ENCODE measurements around the gene CCDC107. TPM values are rescaled to one million over a fixed set of nuclear protein-coding genes. Genes with fewer than 3 reads are reported as not detected.

Gene CCDC107
- total RNA-seq, 1 donor from 2014 or later, result 23.0 TPM

GRCh38 chr9:35691334-35691650, 33.2 kb downstream of the CCDC107 start:
- H3K27me3 Mint-ChIP-seq (ENCODE audit: low read depth), result no peaks in the 10 kb centered on the region
- H3K4me1 Mint-ChIP-seq (ENCODE audit: low read depth), result peaks cover 12% of the 10 kb centered on the region
- DNase-seq (ENCODE audit: low spot score), result no peak
- H3K36me3 Mint-ChIP-seq (ENCODE audit: low read depth), result peaks cover 4% of the 10 kb centered on the region
- H3K4me3 Mint-ChIP-seq (ENCODE audit: low read depth), result peak overlapping the region; percentile 79
- no peaks in the 10 kb centered on the region for H3K9me3 Mint-ChIP-seq
- H3K27ac Mint-ChIP-seq, result peak overlapping the region; percentile 28
- intact Hi-C loops (cut with micrococcal nuclease), result loop anchor here (2.0 kb wide), 1 partner anchor 86 kb away; the partner anchor contains the start of gene TESK1

- Mint-ChIP-seq H3K27me3 (ENCODE audit: low read depth) (no peaks in the 10 kb centered on the region), H3K27ac (peak overlapping the region; percentile 3), H3K9me3 (no peaks in the 10 kb centered on the region), H3K4me3 (ENCODE audit: low read depth) (peak overlapping the region; percentile 79), H3K36me3 (ENCODE audit: low read depth) (peaks cover 10% of the 10 kb centered on the region), H3K4me1 (ENCODE audit: low read depth) (peaks cover 12% of the 10 kb centered on the region)
- intact Hi-C loops (cut with micrococcal nuclease), result loop anchor here (2.0 kb wide), 1 partner anchor 87 kb away; the partner anchor contains the start of gene TESK1
- no peak for DNase-seq (ENCODE audit: low spot score)
Measured at GRCh38 chr9:35691757-35692301, 33.7 kb downstream of the CCDC107 start.

DNA sequence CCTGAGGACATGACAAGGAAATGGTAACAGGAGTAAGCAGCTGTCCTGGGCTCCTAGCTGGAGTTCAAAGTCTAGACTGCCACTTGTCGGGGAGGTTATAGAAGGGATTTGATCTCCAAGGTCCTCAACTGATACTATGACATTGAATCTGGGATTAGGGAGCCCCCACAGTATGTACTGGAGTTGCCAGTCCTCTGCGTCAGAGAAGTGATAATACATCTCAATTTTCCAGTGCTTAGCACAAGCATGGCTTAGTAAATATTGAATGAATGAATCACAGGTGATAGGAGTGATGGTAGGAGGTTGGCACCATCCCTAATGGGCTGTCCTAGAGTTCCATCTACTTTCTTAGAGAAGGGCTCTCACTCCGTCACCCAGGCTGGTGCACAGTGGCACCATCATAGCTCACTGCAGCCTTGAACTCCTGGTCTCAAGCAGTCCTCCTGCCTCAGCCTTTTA, 37.9 kb downstream of the CCDC107 start:
- H3K4me3 Mint-ChIP-seq (ENCODE audit: low read depth), result no peak overlapping the region
- intact Hi-C loops (cut with micrococcal nuclease), result loop anchor here (2.0 kb wide), 1 partner anchor 49 kb away; no protein-coding TSS in a partner anchor
- no peaks in the 10 kb centered on the region for H3K27me3 Mint-ChIP-seq (ENCODE audit: low read depth)
- H3K27ac Mint-ChIP-seq, result no peak overlapping the region
- peaks cover 22% of the 10 kb centered on the region for H3K36me3 Mint-ChIP-seq (ENCODE audit: low read depth)
- no peaks in the 10 kb centered on the region for H3K9me3 Mint-ChIP-seq
- H3K4me1 Mint-ChIP-seq (ENCODE audit: low read depth), result peaks cover 2% of the 10 kb centered on the region
- DNase-seq (ENCODE audit: low spot score), result no peak

- H3K9me3 Mint-ChIP-seq, result no peaks in the 10 kb centered on the region
- H3K4me3 Mint-ChIP-seq (ENCODE audit: low read depth), result no peak overlapping the region
- intact Hi-C loops (cut with micrococcal nuclease), result loop anchor here (2.0 kb wide), 1 partner anchor 50 kb away; no protein-coding TSS in a partner anchor
- peak; percentile 40 for DNase-seq (ENCODE audit: low spot score)
- H3K27me3 Mint-ChIP-seq (ENCODE audit: low read depth), result no peaks in the 10 kb centered on the region
- H3K27ac Mint-ChIP-seq, result no peak overlapping the region
- peaks cover 22% of the 10 kb centered on the region for H3K36me3 Mint-ChIP-seq (ENCODE audit: low read depth)
- H3K4me1 Mint-ChIP-seq (ENCODE audit: low read depth), result peaks cover 2% of the 10 kb centered on the region
Measured at GRCh38 chr9:35696520-35697215, 38.6 kb downstream of the CCDC107 start.

GRCh38 chr9:35697486-35697885, 39.4 kb downstream of the CCDC107 start:
- Mint-ChIP-seq H3K36me3 (ENCODE audit: low read depth) (peaks cover 23% of the 10 kb centered on the region), H3K4me1 (ENCODE audit: low read depth) (peaks cover 2% of the 10 kb centered on the region)

DNA sequence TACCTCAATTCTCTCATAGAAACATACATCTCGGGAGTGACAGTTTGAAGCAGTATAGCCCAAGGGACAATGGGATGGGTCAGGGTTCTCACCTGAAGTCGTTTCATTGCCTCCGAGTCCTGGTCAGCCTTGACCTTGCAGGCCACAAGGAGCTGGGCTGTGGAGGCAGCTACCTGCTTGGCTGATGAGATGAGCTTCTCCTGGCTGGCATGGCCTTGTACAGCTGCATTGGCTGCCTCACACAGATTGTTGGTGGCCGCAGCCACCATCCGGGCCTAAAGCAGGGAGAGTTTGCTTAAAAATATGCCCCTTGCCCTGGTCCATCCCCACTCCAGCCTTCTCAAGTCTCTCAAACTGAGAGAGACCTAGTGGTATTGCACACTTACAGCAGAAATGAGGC, 40.1 kb downstream of the CCDC107 start:
- Mint-ChIP-seq H3K4me3 (ENCODE audit: low read depth) (no peak overlapping the region), H3K36me3 (ENCODE audit: low read depth) (peaks cover 30% of the 10 kb centered on the region), H3K27me3 (ENCODE audit: low read depth) (no peaks in the 10 kb centered on the region), H3K27ac (no peak overlapping the region), H3K4me1 (ENCODE audit: low read depth) (peaks cover 2% of the 10 kb centered on the region), H3K9me3 (no peaks in the 10 kb centered on the region)
- intact Hi-C loops (cut with micrococcal nuclease), result no loop called here
- no peak for DNase-seq (ENCODE audit: low spot score)

More at GRCh38 chr9:35697486-35697885, 39.4 kb downstream of the CCDC107 start:
- H3K9me3 Mint-ChIP-seq, result no peaks in the 10 kb centered on the region
- H3K27ac Mint-ChIP-seq, result no peak overlapping the region
- H3K4me3 Mint-ChIP-seq (ENCODE audit: low read depth), result no peak overlapping the region
- intact Hi-C loops (cut with micrococcal nuclease), result loop anchor here (2.0 kb wide), 1 partner anchor 51 kb away; no protein-coding TSS in a partner anchor
- no peak for DNase-seq (ENCODE audit: low spot score)
- no peaks in the 10 kb centered on the region for H3K27me3 Mint-ChIP-seq (ENCODE audit: low read depth)

DNA sequence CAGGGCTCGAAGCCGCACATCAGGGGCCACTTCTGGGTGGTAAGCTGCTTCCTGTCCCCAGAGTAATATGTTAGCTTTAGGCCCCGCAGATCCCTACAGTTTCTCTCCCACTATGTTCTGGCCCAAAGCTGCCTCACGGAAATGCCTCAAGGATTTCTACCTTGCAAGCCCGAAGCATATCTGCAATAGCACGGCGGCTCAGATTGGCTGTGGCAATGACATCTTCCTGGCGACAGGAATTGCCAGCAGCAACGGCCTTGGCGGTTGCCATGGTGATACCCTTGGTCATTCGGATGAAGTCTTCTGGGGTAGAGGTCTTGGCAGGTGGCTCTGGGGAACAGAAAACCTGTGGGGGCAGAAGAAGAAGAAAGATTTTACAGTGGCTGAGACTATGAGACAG, 41.9 kb downstream of the CCDC107 start:
- H3K27me3 Mint-ChIP-seq (ENCODE audit: low read depth), result no peaks in the 10 kb centered on the region
- H3K27ac Mint-ChIP-seq, result no peak overlapping the region
- peaks cover 47% of the 10 kb centered on the region for H3K36me3 Mint-ChIP-seq (ENCODE audit: low read depth)
- intact Hi-C loops (cut with micrococcal nuclease), result no loop called here
- peaks cover 2% of the 10 kb centered on the region for H3K4me1 Mint-ChIP-seq (ENCODE audit: low read depth)
- no peaks in the 10 kb centered on the region for H3K9me3 Mint-ChIP-seq
- no peak for DNase-seq (ENCODE audit: low spot score)
- no peak overlapping the region for H3K4me3 Mint-ChIP-seq (ENCODE audit: low read depth)

DNA sequence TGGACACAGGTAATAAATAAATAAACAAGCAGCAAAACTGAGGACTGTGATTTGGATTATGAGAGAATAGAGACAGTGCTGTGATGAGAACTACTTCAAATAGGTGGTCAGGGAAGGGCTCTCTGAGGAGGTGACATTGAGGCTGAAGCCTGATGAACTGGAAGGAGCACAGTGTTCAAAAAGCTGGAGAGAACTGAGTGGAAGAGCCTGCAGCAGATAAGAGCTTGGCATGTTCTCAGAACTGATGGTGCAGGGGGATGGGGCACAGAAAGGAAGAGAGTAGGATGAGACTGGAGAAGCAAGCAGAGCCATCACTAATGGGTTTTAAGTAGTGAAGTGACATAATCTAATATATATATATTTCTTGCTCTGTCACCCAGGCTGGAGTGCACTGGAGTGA, 42.9 kb downstream of the CCDC107 start:
- DNase-seq (ENCODE audit: low spot score), result no peak
- H3K4me1 Mint-ChIP-seq (ENCODE audit: low read depth), result peaks cover 2% of the 10 kb centered on the region
- peaks cover 51% of the 10 kb centered on the region for H3K36me3 Mint-ChIP-seq (ENCODE audit: low read depth)
- no peak overlapping the region for H3K27ac Mint-ChIP-seq
- H3K27me3 Mint-ChIP-seq (ENCODE audit: low read depth), result no peaks in the 10 kb centered on the region
- intact Hi-C loops (cut with micrococcal nuclease), result no loop called here
- no peaks in the 10 kb centered on the region for H3K9me3 Mint-ChIP-seq
- no peak overlapping the region for H3K4me3 Mint-ChIP-seq (ENCODE audit: low read depth)

- Mint-ChIP-seq H3K9me3 (no peaks in the 10 kb centered on the region), H3K27me3 (ENCODE audit: low read depth) (no peaks in the 10 kb centered on the region)
Measured at GRCh38 chr9:35702696-35703095, 44.6 kb downstream of the CCDC107 start.

GRCh38 chr9:35703906-35704672, 46.0 kb downstream of the CCDC107 start:
- Mint-ChIP-seq H3K4me3 (ENCODE audit: low read depth) (no peak overlapping the region), H3K9me3 (no peaks in the 10 kb centered on the region), H3K36me3 (ENCODE audit: low read depth) (peaks cover 63% of the 10 kb centered on the region), H3K27ac (no peak overlapping the region), H3K27me3 (ENCODE audit: low read depth) (no peaks in the 10 kb centered on the region), H3K4me1 (ENCODE audit: low read depth) (no peaks in the 10 kb centered on the region)
- intact Hi-C loops (cut with micrococcal nuclease), result no loop called here
- no peak for DNase-seq (ENCODE audit: low spot score)

More at GRCh38 chr9:35702696-35703095, 44.6 kb downstream of the CCDC107 start:
- H3K4me3 Mint-ChIP-seq (ENCODE audit: low read depth), result no peak overlapping the region
- H3K27ac Mint-ChIP-seq, result no peak overlapping the region
- H3K4me1 Mint-ChIP-seq (ENCODE audit: low read depth), result no peaks in the 10 kb centered on the region
- no peak for DNase-seq (ENCODE audit: low spot score)
- peaks cover 53% of the 10 kb centered on the region for H3K36me3 Mint-ChIP-seq (ENCODE audit: low read depth)
- intact Hi-C loops (cut with micrococcal nuclease), result no loop called here

GRCh38 chr9:35705372-35705771, 47.3 kb downstream of the CCDC107 start:
- Mint-ChIP-seq H3K27me3 (ENCODE audit: low read depth) (no peaks in the 10 kb centered on the region), H3K4me3 (ENCODE audit: low read depth) (no peak overlapping the region), H3K9me3 (no peaks in the 10 kb centered on the region), H3K36me3 (ENCODE audit: low read depth) (peaks cover 69% of the 10 kb centered on the region), H3K4me1 (ENCODE audit: low read depth) (no peaks in the 10 kb centered on the region), H3K27ac (no peak overlapping the region)
- no peak for DNase-seq (ENCODE audit: low spot score)
- intact Hi-C loops (cut with micrococcal nuclease), result no loop called here

- Mint-ChIP-seq H3K4me3 (ENCODE audit: low read depth) (no peak overlapping the region), H3K36me3 (ENCODE audit: low read depth) (peaks cover 75% of the 10 kb centered on the region), H3K27me3 (ENCODE audit: low read depth) (no peaks in the 10 kb centered on the region), H3K4me1 (ENCODE audit: low read depth) (no peaks in the 10 kb centered on the region), H3K27ac (no peak overlapping the region), H3K9me3 (no peaks in the 10 kb centered on the region)
- intact Hi-C loops (cut with micrococcal nuclease), result no loop called here
- DNase-seq (ENCODE audit: low spot score), result no peak
Measured at GRCh38 chr9:35705836-35706430, 47.8 kb downstream of the CCDC107 start.

Measured in activated T-helper 2 cell treated with anti-CD3 and anti-CD28 coated beads, Interferon-gamma antibody, Interleukin-2, Interleukin-4, amounts not matched to agents 10 μg/mL and 5 μg/mL and 100 μg/mL, durations not matched to agents 14 hours and 24 hours and 36 hours (primary cell).